HepG2 (cell line): ENCODE data around the gene NAV3. TPM values are rescaled to one million over a fixed set of nuclear protein-coding genes. Genes with fewer than 3 reads are reported as not detected.

ENCODE experiments used
- ATAC-seq: fragments of 200-7000 bp; cut with Tn5 transposase; 3 replicates; pipeline ENCODE4 v1.9.1; 2020; ENCODE audit warnings: mild to moderate bottlenecking, moderate library complexity
- BruUV-seq: library from RNA; stranded (reverse); fragments of 400-500 nt; replicated peaks from 2 replicates; lab custom pipeline; 2021; lab: Mats Ljungman, UMichigan
- CTCF ChIA-PET: fragments of 300-600 bp; formaldehyde crosslinking; extraction: SDS; loops from one replicate; lab custom pipeline; 2021; ENCODE audit warnings: low total read pairs, inconsistent platforms, low intra/inter-chr PET ratio; lab: Yijun Ruan, JAX
- POLR2A ChIA-PET: fragments of 350-600 bp; sonication (Branson Sonifier 250); formaldehyde crosslinking; loops from one replicate; lab custom pipeline; 2020; ENCODE audit warnings: antibody characterized with exemption, inconsistent platforms; lab: Yijun Ruan, JAX
- DNase-seq: peaks from one replicate; pipeline ENCODE4 v3.0.0-alpha.2; 2015; ENCODE audit warnings: low spot score
- FAIRE-seq: peaks from 3 replicates; lab custom pipeline; 2011; peaks lifted over from hg19 to GRCh38; lab: Jason Lieb, UNC
- H2AFZ ChIP-seq: one replicate; pipeline ENCODE4 v1.6.1; 2011; ENCODE audit warnings: low read length, inconsistent platforms
- H3K27ac ChIP-seq: fragments of 300-600 bp; 3 replicates; pipeline ENCODE4 v1.8.0; 2011; ENCODE audit warnings: mixed run types, mild to moderate bottlenecking, mixed read lengths, low read length, inconsistent platforms; ENCODE audit not compliant: insufficient read depth; ENCODE audit errors: extremely low read length
- H3K27me3 ChIP-seq, 2 experiments: fragments of 200-600 bp in 1 of 2; 2 replicates in 1 of 2; 3 replicates in 1 of 2; pipeline versions ENCODE4 v1.6.0 to v1.8.0; 2011; ENCODE audit warnings: low read length in 2 of 2, mild to moderate bottlenecking in 2 of 2, moderate library complexity in 2 of 2, inconsistent platforms in 1 of 2; ENCODE audit not compliant: insufficient read depth in 2 of 2, control insufficient read depth in 1 of 2
- H3K36me3 ChIP-seq, 2 experiments: fragments of 200-600 bp in 1 of 2; replicated peaks in 1 of 2; 2 replicates in 1 of 2; 3 replicates in 1 of 2; pipeline versions ENCODE4 v1.5.1 to v1.8.0; 2011; ENCODE audit warnings: low read length in 2 of 2, inconsistent platforms in 1 of 2; ENCODE audit not compliant: insufficient read depth in 2 of 2, control insufficient read depth in 1 of 2
- H3K4me1 ChIP-seq: 2 replicates; pipeline ENCODE4 v1.5.1; 2012; ENCODE audit warnings: low read length, inconsistent platforms; ENCODE audit not compliant: insufficient read depth
- H3K4me2 ChIP-seq: 2 replicates; pipeline ENCODE4 v1.6.0; 2011; ENCODE audit warnings: low read depth, low read length, inconsistent platforms
- H3K4me3 ChIP-seq, 3 experiments: fragments of 200-600 bp in 1 of 3; sonication (generic), shearing (Covaris generic) in 1 of 3; replicated peaks in 1 of 3; 2 replicates each; pipeline ENCODE4 v1.5.1; 2011 to 2016; ENCODE audit warnings: low read length in 3 of 3, inconsistent platforms in 2 of 3, low read depth in 2 of 3, mild to moderate bottlenecking in 2 of 3, control low read depth in 1 of 3, mixed read lengths in 1 of 3; ENCODE audit not compliant: insufficient read depth in 1 of 3
- H3K79me2 ChIP-seq: one replicate; pipeline ENCODE4 v1.6.1; 2011; ENCODE audit warnings: low read length, inconsistent platforms; ENCODE audit not compliant: insufficient read depth
- H3K9ac ChIP-seq: 2 replicates; pipeline ENCODE4 v1.6.0; 2011; ENCODE audit warnings: mild to moderate bottlenecking, low read depth, low read length, inconsistent platforms; ENCODE audit not compliant: insufficient read depth
- H3K9me3 ChIP-seq: 2 replicates; pipeline ENCODE4 v1.5.1; 2012; ENCODE audit warnings: mild to moderate bottlenecking, low read length
- H4K20me1 ChIP-seq: 2 replicates; pipeline ENCODE4 v1.6.0; 2011; ENCODE audit warnings: inconsistent platforms, mild to moderate bottlenecking, low read length, moderate library complexity; ENCODE audit not compliant: insufficient read depth
- ARID5B ChIP-seq: IDR thresholded peaks from 2 replicates; pipeline ENCODE4 v1.4.0; 2020; ENCODE audit warnings: mild to moderate bottlenecking, missing genetic modification reagents
- ATM ChIP-seq: fragments of 450-650 bp; IDR thresholded peaks from 2 replicates; pipeline ENCODE4 v1.7.1; 2017; ENCODE audit warnings: mild to moderate bottlenecking, borderline replicate concordance
- FOSL1 ChIP-seq: sonication (generic); formaldehyde crosslinking; IDR thresholded peaks from 2 replicates; pipeline ENCODE4 v1.9.0; 2021; ENCODE audit warnings: missing genetic modification reagents, borderline replicate concordance
- HIVEP1 ChIP-seq: sonication (generic); formaldehyde crosslinking; IDR thresholded peaks from 2 replicates; pipeline ENCODE4 v1.4.0; 2020; ENCODE audit warnings: mild to moderate bottlenecking, missing genetic modification reagents
- HMG20A ChIP-seq: IDR thresholded peaks from 2 replicates; pipeline ENCODE4 v1.6.1; 2016; ENCODE audit warnings: borderline replicate concordance
- MYC ChIP-seq: sonication (generic); formaldehyde crosslinking; IDR thresholded peaks from 2 replicates; pipeline ENCODE4 v1.9.0; 2021; ENCODE audit warnings: missing genetic modification reagents, borderline replicate concordance
- NR2C2 ChIP-seq: sonication (generic); formaldehyde crosslinking; IDR thresholded peaks from 2 replicates; pipeline ENCODE4 v1.4.0; 2020; ENCODE audit warnings: missing genetic modification reagents, mild to moderate bottlenecking, moderate library complexity, borderline replicate concordance
- PREB ChIP-seq: sonication (generic); formaldehyde crosslinking; IDR thresholded peaks from 2 replicates; pipeline ENCODE4 v1.4.0; 2020; ENCODE audit warnings: missing genetic modification reagents
- REL ChIP-seq: sonication (generic); formaldehyde crosslinking; conservative IDR thresholded peaks from 2 replicates; pipeline ENCODE4 v1.8.0; 2022; ENCODE audit warnings: mild to moderate bottlenecking, missing genetic modification reagents, moderate library complexity
- TBX3 ChIP-seq: fragments of 450-650 bp; IDR thresholded peaks from 2 replicates; pipeline ENCODE4 v1.6.1; 2017; ENCODE audit warnings: antibody characterized with exemption, mild to moderate bottlenecking, inconsistent platforms, borderline replicate concordance
- ZNF563 ChIP-seq: sonication (generic); formaldehyde crosslinking; IDR thresholded peaks from 2 replicates; pipeline ENCODE4 v1.8.0; 2022; ENCODE audit warnings: mild to moderate bottlenecking, moderate library complexity, missing genetic modification reagents
- ZNF589 ChIP-seq: sonication (generic); formaldehyde crosslinking; conservative IDR thresholded peaks from 2 replicates; pipeline ENCODE4 v1.8.0; 2022; ENCODE audit warnings: mild to moderate bottlenecking, moderate library complexity, missing genetic modification reagents
- ZNF615 ChIP-seq: sonication (generic); formaldehyde crosslinking; IDR thresholded peaks from 2 replicates; pipeline ENCODE4 v1.5.0; 2020; ENCODE audit warnings: mild to moderate bottlenecking, missing genetic modification reagents, borderline replicate concordance
- ZNF672 ChIP-seq: sonication (generic); formaldehyde crosslinking; IDR thresholded peaks from 2 replicates; pipeline ENCODE4 v1.8.1; 2022; ENCODE audit warnings: missing genetic modification reagents
- WGBS: methylation state at CpG from one replicate; pipeline ENCODE4 v1.1.6; 2017; ENCODE audit warnings: low lambda C conversion rate; 5-methylcytosine and 5-hydroxymethylcytosine counted together
- in situ Hi-C: cut with HindIII; loops from 2 replicates; pipeline ENCODE4 v1.10.0; 2017; ENCODE audit warnings: low pct_unique_long_range_greater_than_20kb; ENCODE audit not compliant: extremely low pct_ligation_motif_present
- intact Hi-C: fragments of 100-400 bp; cut with micrococcal nuclease; formaldehyde crosslinking; loops from one replicate; pipeline ENCODE4 v1.10.0; 2022; ENCODE audit not compliant: unreplicated experiment
- polyA plus RNA-seq, 8 experiments: library from polyadenylated mRNA; depleted of rRNA in 3 of 8; stranded (reverse) in 7 of 8; unstranded in 1 of 8; fragments of >200 nt; fragmentation: Illumina TruSeq in 4 of 8; extraction: Trizol in 4 of 8; gene quantifications; 2 replicates each; pipeline versions ENCODE4 v1.2.1 to v1.2.3, GENCODE V29; 2011 to 2016; ENCODE audit warnings: low read depth in 4 of 8, missing spikeins in 1 of 8, mixed read lengths in 1 of 8; ENCODE audit not compliant: insufficient read depth in 1 of 8
- total RNA-seq, 5 experiments: library from RNA; depleted of rRNA; stranded (reverse); fragments of >200 nt; fragmentation: Illumina TruSeq; extraction: Trizol; gene quantifications; 2 replicates each; pipeline ENCODE4 v1.2.3, GENCODE V29; 2016; ENCODE audit warnings: low read depth in 1 of 5
- TF ChIP-seq, protein P1 (sequence below): sonication (generic); formaldehyde crosslinking; IDR thresholded peaks from 2 replicates; pipeline ENCODE4 v1.8.0; 2022; ENCODE audit warnings: mild to moderate bottlenecking, missing genetic modification reagents, moderate library complexity
- TF ChIP-seq, protein P2 (sequence below): IDR thresholded peaks from 2 replicates; pipeline ENCODE4 v1.6.1; 2012; ENCODE audit warnings: low read depth, low read length, improper control_type of control experiment

NAV3 gene
- total and polyA plus RNA-seq, 2 of the 13 experiments (the other 11 are each of a cell fraction or from before 2014, with no cell fraction given): 0.01 to 0.18 TPM

- 2% methylated on average over 3 of the region's 3 CpGs for WGBS
- H3K36me3 ChIP-seq: no peaks in the 10 kb centered on the region
- ATAC-seq: no peak
- TF ChIP-seq, protein P1, sequence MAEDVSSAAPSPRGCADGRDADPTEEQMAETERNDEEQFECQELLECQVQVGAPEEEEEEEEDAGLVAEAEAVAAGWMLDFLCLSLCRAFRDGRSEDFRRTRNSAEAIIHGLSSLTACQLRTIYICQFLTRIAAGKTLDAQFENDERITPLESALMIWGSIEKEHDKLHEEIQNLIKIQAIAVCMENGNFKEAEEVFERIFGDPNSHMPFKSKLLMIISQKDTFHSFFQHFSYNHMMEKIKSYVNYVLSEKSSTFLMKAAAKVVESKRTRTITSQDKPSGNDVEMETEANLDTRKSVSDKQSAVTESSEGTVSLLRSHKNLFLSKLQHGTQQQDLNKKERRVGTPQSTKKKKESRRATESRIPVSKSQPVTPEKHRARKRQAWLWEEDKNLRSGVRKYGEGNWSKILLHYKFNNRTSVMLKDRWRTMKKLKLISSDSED: no peak
- no peak for TF ChIP-seq TBX3
- TF ChIP-seq NR2C2: no peak
- no peak for TF ChIP-seq HIVEP1 (CRISPR knock-in tag)
- TF ChIP-seq, protein P2, sequence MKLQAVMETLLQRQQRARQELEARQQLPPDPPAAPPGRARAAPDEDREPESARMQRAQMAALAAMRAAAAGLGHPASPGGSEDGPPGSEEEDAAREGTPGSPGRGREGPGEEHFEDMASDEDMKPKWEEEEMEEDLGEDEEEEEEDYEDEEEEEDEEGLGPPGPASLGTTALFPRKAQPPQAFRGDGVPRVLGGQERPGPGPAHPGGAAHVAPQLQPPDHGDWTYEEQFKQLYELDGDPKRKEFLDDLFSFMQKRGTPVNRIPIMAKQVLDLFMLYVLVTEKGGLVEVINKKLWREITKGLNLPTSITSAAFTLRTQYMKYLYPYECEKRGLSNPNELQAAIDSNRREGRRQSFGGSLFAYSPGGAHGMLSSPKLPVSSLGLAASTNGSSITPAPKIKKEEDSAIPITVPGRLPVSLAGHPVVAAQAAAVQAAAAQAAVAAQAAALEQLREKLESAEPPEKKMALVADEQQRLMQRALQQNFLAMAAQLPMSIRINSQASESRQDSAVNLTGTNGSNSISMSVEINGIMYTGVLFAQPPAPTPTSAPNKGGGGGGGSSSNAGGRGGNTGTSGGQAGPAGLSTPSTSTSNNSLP: no peak
- TF ChIP-seq ZNF563 (CRISPR knock-in tag): no peak
- TF ChIP-seq HMG20A: no peak
- TF ChIP-seq ARID5B: no peak
- TF ChIP-seq ZNF615 (CRISPR knock-in tag): no peak
- TF ChIP-seq ZNF672 (CRISPR knock-in tag): no peak
- no peak for TF ChIP-seq MYC
- no peak for TF ChIP-seq REL (CRISPR knock-in tag)
- no peak for TF ChIP-seq ATM
- TF ChIP-seq FOSL1 (CRISPR knock-in tag): no peak
- no peak for TF ChIP-seq ZNF589 (CRISPR knock-in tag)
- TF ChIP-seq PREB (CRISPR knock-in tag): no peak
Observed at GRCh38 chr12:78194448-78194847, 363.8 kb downstream of the NAV3 start.

More at GRCh38 chr12:78194448-78194847, 363.8 kb downstream of the NAV3 start:
- BruUV-seq: no TSS peak
- H3K4me1 ChIP-seq: no peaks in the 10 kb centered on the region
- no peak overlapping the region for H3K27ac ChIP-seq
- in situ Hi-C loops: no loop called here
- H2AFZ ChIP-seq: no peak overlapping the region
- no peak overlapping the region for H3K4me2 ChIP-seq
- intact Hi-C loops: no loop called here
- CTCF ChIA-PET: no interaction called here
- FAIRE-seq: no peak
- H4K20me1 ChIP-seq: no peaks in the 10 kb centered on the region
- POLR2A ChIA-PET: no interaction called here
- no peak overlapping the region for H3K9ac ChIP-seq
- no peaks in the 10 kb centered on the region for H3K79me2 ChIP-seq
- no peaks in the 10 kb centered on the region for H3K9me3 ChIP-seq
- H3K27me3 ChIP-seq: no peaks in the 10 kb centered on the region
- DNase-seq: no peak
- no peak overlapping the region for H3K4me3 ChIP-seq
